ENCODE results near the gene PHOSPHO1.
"Not testable (repeated sequence)": the region's sequence is repeated elsewhere in the genome, so short reads cannot be mapped to it uniquely, and the experiment has no call there.

PHOSPHO1 gene

DNA sequence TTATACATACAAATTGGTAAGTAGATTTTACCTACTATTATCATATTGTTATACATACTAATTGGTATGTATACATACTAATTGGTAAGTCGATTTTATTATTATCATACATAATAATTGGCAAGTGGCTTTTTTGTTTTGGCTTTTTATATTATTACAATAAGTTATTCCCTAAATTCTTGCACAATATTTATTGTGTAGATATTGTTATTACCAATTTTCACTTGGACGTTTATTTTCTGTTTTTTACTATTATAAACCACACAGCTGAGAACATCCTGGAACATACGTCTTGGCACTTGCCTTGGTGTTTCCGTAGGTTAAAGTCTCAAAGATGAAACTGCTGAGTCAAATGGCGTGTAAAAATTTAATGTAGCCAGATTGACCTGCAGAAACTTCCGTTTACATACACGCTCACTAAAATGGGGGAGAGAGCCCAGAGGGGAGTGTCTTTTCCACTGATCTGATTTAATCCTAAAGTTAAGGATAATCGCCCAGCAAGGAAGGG is 39.1 kb downstream of the PHOSPHO1 start:
- peak; percentile 29 for DNase-seq

DNA sequence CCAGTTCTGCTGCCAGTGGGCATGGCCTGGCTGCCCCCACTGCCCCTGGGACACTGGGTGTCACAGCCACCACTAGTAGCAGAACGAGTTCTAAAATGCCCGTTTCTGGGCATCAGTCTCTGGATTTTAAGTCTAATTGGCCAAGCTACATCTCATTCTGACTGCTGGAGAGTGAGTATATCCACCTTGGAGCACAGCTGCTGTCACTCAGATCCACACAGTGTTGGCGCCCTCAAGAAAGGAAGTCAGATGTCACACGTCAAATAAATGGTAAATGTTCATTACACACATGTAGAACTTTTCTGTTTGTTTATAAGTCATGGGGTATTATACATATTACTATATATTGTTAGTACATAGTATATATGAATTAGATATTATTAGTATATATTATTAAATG is 39.7 kb downstream of the PHOSPHO1 start:
- DNase-seq, result no peak

DNA sequence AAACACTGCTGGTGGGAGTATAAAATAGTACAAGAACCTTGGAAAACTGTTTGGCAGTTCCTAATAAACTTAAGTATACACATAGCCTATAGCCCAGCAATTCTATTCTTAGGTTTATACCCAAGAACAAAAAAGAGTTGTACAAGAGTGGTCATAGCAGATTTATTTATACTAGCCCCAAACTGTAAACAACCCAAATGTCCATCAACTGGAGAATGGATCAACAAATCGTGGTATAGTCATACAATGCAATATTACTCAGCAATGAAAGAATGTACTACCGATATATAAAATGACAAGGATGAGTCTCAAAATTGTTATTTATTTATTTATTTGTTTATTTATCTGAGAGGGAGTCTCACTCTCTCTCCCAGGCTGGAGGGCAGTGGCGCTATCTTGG is 43.3 kb downstream of the PHOSPHO1 start:
- DNase-seq, result no peak

DNA sequence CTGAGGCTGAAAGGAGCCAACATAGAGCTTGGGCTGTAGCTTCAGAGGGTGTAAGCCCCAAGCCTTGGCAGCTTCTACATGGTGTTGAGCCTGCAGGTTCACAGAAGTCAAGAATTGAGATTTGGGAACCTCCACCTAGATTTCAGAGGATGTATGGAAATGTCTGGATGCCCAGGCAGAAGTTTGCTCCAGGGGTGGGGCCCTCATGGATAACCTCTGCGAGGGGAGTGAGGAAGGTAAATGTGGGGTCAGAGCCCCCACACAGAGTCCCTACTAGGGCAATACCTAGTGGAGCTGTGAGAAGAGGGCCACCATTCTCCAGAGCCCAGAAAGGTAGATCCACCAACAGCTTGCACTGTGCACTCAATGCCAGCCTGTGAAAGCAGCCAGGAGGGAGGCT is 45.2 kb downstream of the PHOSPHO1 start:
- DNase-seq, result not testable (repeated sequence)

DNA sequence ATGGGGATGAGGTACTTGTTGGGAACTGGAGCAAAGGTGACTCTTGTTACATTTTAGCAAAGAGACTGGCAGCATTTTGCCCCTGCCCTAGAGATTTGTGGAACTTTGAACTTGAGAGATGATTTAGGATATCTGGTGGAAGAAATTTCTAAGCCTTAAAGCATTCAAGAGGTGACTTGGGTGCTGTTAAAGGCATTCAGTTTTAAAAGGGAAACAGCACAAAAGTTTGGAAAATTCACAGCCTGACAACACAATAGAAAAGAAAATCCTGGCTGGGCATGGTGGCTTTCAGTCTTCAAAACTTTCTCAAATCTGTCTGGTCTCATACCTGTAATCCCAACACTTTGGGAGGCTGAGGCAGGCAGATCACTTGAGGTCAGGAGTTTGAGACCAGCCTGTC is 46.1 kb downstream of the PHOSPHO1 start:
- DNase-seq, result not testable (repeated sequence)

DNA sequence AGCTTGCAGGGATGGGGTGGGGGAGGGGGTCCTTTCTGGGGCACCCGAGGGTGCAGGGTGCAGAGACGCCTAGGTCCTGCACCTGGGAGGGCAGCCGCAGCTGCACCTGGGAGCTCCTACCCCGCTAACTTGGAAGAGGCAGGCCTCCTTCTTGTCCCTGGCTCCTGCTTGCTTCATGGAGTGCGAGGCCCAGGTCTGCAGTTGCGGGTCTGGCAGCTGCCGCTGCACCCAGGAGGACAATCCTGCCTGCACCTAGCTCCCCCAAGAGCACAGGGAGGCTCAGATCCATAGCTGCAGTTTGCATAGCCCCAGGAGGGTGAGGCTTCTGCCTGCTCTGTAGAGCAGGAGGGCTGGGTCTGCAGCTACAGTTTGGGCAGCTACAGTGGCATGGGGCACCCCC is 46.8 kb downstream of the PHOSPHO1 start:
- no peak for DNase-seq

DNA sequence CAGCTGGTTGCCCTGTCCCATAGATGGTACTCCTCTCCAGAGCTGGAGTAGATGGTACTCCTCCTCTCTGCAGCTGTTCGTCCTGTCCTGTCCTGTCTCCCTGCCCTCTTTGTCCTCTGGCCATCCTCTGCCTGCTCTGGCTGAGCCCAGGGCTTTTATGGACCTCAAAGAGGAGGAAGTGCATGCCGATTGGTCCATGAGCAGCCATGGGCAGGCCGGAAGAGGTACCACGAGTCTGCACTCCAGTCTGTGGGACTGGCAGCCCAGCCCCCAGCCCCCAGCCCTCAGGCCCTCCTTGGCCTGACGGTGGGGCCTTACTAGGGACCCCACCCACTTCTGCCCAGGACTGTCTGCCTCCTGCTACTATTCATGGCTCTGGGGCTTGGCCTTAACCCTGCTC is 47.2 kb downstream of the PHOSPHO1 start:
- DNase-seq, result no peak

DNA sequence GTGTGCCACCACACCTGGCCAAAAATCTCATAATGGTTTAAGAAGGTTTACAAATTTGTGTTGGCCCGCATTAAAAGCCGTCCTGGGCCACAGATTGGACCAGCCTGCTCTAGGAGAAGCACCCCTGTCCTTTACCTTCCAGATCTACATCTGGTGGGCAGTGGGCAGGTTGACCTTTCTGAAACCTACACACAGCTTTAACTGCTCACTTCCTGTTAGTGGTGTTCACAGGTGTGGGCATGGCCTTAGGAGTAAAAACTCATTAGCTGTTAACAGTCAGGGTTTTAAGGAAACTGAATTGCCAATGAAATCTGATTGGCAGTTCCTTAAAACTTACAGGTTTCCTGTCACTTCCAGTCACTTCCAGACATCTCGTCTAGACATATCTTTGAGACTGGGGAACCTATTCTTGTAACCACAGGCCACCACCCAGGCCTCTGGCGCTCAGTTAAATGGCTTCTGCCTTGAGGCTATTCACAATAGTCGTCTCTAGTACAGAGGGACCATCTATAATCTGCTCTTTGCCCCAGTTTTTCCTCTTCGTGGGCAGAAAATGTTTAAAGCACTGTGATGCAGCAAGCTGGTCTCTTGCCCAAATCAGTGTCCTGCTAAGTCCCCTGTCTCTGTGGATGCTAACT is 49.5 kb downstream of the PHOSPHO1 start:
- DNase-seq, result no peak

DNA sequence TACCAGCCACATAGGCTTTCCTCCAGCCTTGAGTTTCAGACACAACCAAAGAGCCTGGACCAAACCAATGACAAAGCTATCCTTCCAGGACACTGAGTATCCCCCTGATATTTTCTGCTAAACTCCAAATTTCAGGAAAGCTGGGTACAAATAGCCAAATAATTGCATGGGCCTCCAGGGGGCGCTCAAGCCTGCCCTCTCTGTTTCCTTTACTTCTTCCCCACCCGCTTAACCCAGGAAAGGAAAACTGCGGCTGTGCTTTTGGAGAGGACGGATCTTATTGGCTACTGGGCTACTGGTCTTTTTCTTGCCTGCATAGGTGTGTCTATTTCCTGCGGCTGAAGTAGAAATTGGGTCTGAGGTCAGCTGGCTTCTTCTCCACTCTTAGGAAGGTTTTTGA is 50.3 kb downstream of the PHOSPHO1 start:
- DNase-seq, result peak; percentile 57

DNA sequence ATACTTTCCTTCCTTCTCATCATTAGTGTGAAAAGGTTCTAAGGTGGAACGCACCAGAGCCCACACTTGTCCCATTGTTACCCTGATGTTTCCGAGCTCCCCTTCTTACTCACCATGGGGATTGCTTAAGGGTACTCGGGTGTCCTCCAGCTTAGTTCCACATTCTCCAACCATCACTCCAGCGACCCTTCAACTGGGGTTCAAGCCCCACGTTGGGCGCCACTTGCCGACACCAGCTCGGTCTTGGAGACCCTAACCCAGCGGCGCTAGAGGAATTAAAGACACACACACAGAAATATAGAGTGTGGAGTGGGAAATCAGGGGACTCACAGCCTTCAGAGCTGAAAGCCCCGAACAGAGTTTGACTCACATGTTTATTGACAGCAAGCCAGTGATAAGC is 54.6 kb downstream of the PHOSPHO1 start:
- not testable (repeated sequence) for DNase-seq

Measured in femur (tissue), 1 donor.